Umbilical cord (tissue), 2 donors: ENCODE results near the gene CACNA1F. TPM values are rescaled to one million over a fixed set of nuclear protein-coding genes. Genes with fewer than 3 reads are reported as not detected.

Experiments
- DNase-seq: peaks from one replicate; pipeline ENCODE4 v3.0.0-alpha.2; 2015; ENCODE audit warnings: low spot score
- total RNA-seq: library from RNA; depleted of rRNA; stranded (reverse); fragments of >200 nt; gene quantifications from one replicate; pipeline ENCODE4 v1.2.3, GENCODE V29; 2014; ENCODE audit warnings: low replicate concordance; ENCODE audit not compliant: insufficient read depth

CACNA1F gene
- total RNA-seq, 1 donor from 2014 or later: not detected

- peak; percentile 15 for DNase-seq
These were observed 2.5 kb downstream of the CACNA1F start for GRCh38 chrX:49230500-49231232.

- DNase-seq: no peak
These were observed 5.0 kb downstream of the CACNA1F start for GRCh38 chrX:49228185-49228584.

- DNase-seq: no peak
These were observed 5.4 kb downstream of the CACNA1F start for GRCh38 chrX:49227726-49228125.

- DNase-seq: no peak
These were observed 6.2 kb downstream of the CACNA1F start for GRCh38 chrX:49226946-49227345.

GRCh38 chrX:49225858-49226257 lies 7.3 kb downstream of the CACNA1F start:
- DNase-seq: no peak

GRCh38 chrX:49221868-49222267 lies 11.3 kb downstream of the CACNA1F start:
- DNase-seq: no peak

- no peak for DNase-seq
These were observed 13.0 kb downstream of the CACNA1F start for GRCh38 chrX:49220100-49220499.

GRCh38 chrX:49214996-49215526 lies 18.1 kb downstream of the CACNA1F start:
- DNase-seq: no peak

GRCh38 chrX:49214416-49214815 lies 18.7 kb downstream of the CACNA1F start:
- no peak for DNase-seq

GRCh38 chrX:49212861-49213260 lies 20.3 kb downstream of the CACNA1F start:
- DNase-seq: no peak

- no peak for DNase-seq
These were observed 20.9 kb downstream of the CACNA1F start for GRCh38 chrX:49212209-49212608.

GRCh38 chrX:49211074-49211473 lies 22.1 kb downstream of the CACNA1F start:
- DNase-seq: no peak

- DNase-seq: no peak
These were observed 22.7 kb downstream of the CACNA1F start for GRCh38 chrX:49210406-49210805.

GRCh38 chrX:49209434-49210251 lies 23.5 kb downstream of the CACNA1F start:
- DNase-seq: no peak

- no peak for DNase-seq
These were observed 24.7 kb downstream of the CACNA1F start for GRCh38 chrX:49208399-49208798.

- DNase-seq: no peak
These were observed 26.6 kb downstream of the CACNA1F start for GRCh38 chrX:49206543-49206942.

GRCh38 chrX:49205443-49205842 lies 27.7 kb downstream of the CACNA1F start:
- DNase-seq: no peak

GRCh38 chrX:49204709-49205108 lies 28.4 kb downstream of the CACNA1F start:
- DNase-seq: no peak

GRCh38 chrX:49204017-49204416 lies 29.1 kb downstream of the CACNA1F start:
- DNase-seq: no peak

- DNase-seq: no peak
These were observed 29.6 kb downstream of the CACNA1F start for GRCh38 chrX:49203536-49203935.

- DNase-seq: no peak
These were observed 31.1 kb downstream of the CACNA1F start for GRCh38 chrX:49202022-49202421.

GRCh38 chrX:49199906-49200771 lies 33.0 kb downstream of the CACNA1F start, which contains the start of gene SYP:
Gene SYP, minus strand, starts transcription at chrX:49200193. Its CDS starts 7 bp downstream, at chrX:49200186.
- DNase-seq: peak; percentile 83
